MM.1S (cell line): ENCODE results near the gene RNF220.

ENCODE experiments used
- DNase-seq: peaks from one replicate; pipeline ENCODE4 v3.0.0-alpha.2; 2015
- H2AFZ ChIP-seq: fragments of 300-600 bp; sonication (generic); 2 replicates; pipeline ENCODE4 v1.6.0; 2016; ENCODE audit warnings: antibody characterized with exemption, low read length
- H3F3A ChIP-seq: fragments of 300-600 bp; sonication (generic); 2 replicates; pipeline ENCODE4 v1.6.1; 2016; ENCODE audit warnings: mild to moderate bottlenecking, antibody characterized with exemption, low read length, moderate library complexity, mixed read lengths; ENCODE audit not compliant: insufficient read depth
- H3K27ac ChIP-seq: fragments of 300-600 bp; sonication (generic); 2 replicates; pipeline ENCODE4 v1.5.1; 2016; ENCODE audit warnings: mild to moderate bottlenecking, low read length
- H3K27me3 ChIP-seq: fragments of 300-600 bp; sonication (generic); replicated peaks from 2 replicates; pipeline ENCODE4 v1.6.0; 2016; ENCODE audit warnings: low read length; ENCODE audit not compliant: insufficient read depth
- H3K36me3 ChIP-seq: fragments of 300-600 bp; sonication (generic); replicated peaks from 2 replicates; pipeline ENCODE4 v1.6.1; 2016; ENCODE audit warnings: mild to moderate bottlenecking, low read length, mixed read lengths; ENCODE audit not compliant: insufficient read depth
- H3K4me1 ChIP-seq: fragments of 300-600 bp; sonication (generic); 2 replicates; pipeline ENCODE4 v1.6.1; 2016; ENCODE audit warnings: low read length, mixed read lengths
- H3K4me2 ChIP-seq: fragments of 300-600 bp; sonication (generic); 2 replicates; pipeline ENCODE4 v1.6.0; 2016; ENCODE audit warnings: low read depth, low read length
- H3K4me3 ChIP-seq: fragments of 300-600 bp; sonication (generic); 2 replicates; pipeline ENCODE4 v1.5.1; 2016; ENCODE audit warnings: low read length, mixed read lengths
- H3K79me2 ChIP-seq: fragments of 300-600 bp; sonication (generic); 2 replicates; pipeline ENCODE4 v1.6.1; 2016; ENCODE audit warnings: mixed run types, low read length, mixed read lengths
- H3K9ac ChIP-seq: fragments of 300-600 bp; sonication (generic); 2 replicates; pipeline ENCODE4 v1.6.1; 2016; ENCODE audit warnings: low read length, mixed read lengths
- H3K9me2 ChIP-seq: fragments of 300-600 bp; sonication (generic); replicated peaks from 2 replicates; pipeline ENCODE4 v1.6.1; 2016; ENCODE audit warnings: mild to moderate bottlenecking, low read length, mixed read lengths; ENCODE audit not compliant: insufficient read depth
- H3K9me3 ChIP-seq: fragments of 300-600 bp; sonication (generic); replicated peaks from 2 replicates; pipeline ENCODE4 v1.6.1; 2016; ENCODE audit warnings: mild to moderate bottlenecking, low read length, mixed read lengths; ENCODE audit not compliant: insufficient read depth
- H4K20me1 ChIP-seq: fragments of 300-600 bp; sonication (generic); 2 replicates; pipeline ENCODE4 v1.6.1; 2016; ENCODE audit warnings: mild to moderate bottlenecking, low read length, moderate library complexity, mixed read lengths; ENCODE audit not compliant: insufficient read depth
- EZH2 ChIP-seq: fragments of 300-600 bp; sonication (generic); optimal IDR thresholded peaks from 2 replicates; pipeline ENCODE3; 2017; ENCODE audit warnings: low read depth, mild to moderate bottlenecking, antibody characterized with exemption, low read length, mixed read lengths
- EZH2phosphoT487 ChIP-seq: fragments of 300-600 bp; sonication (generic); IDR thresholded peaks from 2 replicates; pipeline ENCODE4 v1.6.1; 2018; ENCODE audit warnings: antibody characterized with exemption, low read length
- TF ChIP-seq, protein P1 (sequence below): fragments of 300-600 bp; sonication (generic); IDR thresholded peaks from 2 replicates; pipeline ENCODE4 v1.5.1; 2016; ENCODE audit warnings: antibody characterized with exemption, low read length, mixed read lengths

RNF220 gene

DNA sequence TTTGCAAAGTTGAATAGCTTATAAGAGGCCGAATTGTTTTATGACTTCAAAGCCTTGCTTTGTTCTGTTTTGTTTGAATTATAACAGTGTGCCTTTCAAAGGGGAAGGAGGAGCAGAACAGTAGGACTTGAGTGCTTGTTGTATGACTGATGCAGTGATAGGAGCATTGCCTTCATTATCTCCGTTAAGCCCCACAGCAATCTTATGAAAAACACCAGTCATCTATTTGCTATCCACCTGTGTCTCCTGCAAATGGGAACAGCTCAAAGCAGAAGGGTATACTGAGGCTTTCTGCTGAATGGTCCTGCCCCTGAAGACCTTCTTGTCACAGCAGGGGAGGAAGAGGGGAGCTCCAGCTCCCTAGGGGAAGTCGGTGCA, 127.5 kb downstream of the RNF220 start:
- Histone ChIP-seq H3K79me2 (no peaks in the 10 kb centered on the region), H3K9ac (no peak overlapping the region), H3K36me3 (no peaks in the 10 kb centered on the region), H3K27me3 (no peaks in the 10 kb centered on the region), H3K27ac (no peak overlapping the region), H2AFZ (no peak overlapping the region), H3K4me3 (no peak overlapping the region), H4K20me1 (no peaks in the 10 kb centered on the region), H3K9me2 (no peaks in the 10 kb centered on the region), H3K9me3 (no peaks in the 10 kb centered on the region), H3K4me2 (no peak overlapping the region), H3F3A (no peaks in the 10 kb centered on the region), H3K4me1 (no peaks in the 10 kb centered on the region)
- TF ChIP-seq EZH2phosphoT487: no peak
- no peak for TF ChIP-seq EZH2
- TF ChIP-seq, protein P1, sequence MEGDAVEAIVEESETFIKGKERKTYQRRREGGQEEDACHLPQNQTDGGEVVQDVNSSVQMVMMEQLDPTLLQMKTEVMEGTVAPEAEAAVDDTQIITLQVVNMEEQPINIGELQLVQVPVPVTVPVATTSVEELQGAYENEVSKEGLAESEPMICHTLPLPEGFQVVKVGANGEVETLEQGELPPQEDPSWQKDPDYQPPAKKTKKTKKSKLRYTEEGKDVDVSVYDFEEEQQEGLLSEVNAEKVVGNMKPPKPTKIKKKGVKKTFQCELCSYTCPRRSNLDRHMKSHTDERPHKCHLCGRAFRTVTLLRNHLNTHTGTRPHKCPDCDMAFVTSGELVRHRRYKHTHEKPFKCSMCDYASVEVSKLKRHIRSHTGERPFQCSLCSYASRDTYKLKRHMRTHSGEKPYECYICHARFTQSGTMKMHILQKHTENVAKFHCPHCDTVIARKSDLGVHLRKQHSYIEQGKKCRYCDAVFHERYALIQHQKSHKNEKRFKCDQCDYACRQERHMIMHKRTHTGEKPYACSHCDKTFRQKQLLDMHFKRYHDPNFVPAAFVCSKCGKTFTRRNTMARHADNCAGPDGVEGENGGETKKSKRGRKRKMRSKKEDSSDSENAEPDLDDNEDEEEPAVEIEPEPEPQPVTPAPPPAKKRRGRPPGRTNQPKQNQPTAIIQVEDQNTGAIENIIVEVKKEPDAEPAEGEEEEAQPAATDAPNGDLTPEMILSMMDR: no peak
- no peak for DNase-seq

DNA sequence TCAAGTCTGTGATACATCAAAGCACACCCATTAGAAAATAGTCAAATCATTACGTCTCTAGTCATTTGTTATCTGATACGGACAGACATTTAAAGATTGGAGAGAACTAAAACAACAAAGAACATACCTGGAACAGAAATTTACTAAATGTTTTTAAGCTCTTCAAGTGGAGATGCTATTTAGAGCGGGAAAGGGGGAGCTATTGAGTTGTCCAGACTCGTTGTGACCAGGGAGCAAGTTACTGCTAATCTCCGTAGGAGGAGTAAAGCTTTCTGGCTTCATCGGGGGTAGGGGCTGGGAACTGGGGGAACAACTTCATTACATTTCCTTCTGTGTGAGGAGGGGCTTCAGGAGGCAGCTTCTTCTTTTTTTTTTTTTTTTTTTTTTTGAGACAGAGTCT, 129.7 kb downstream of the RNF220 start:
- no peak for DNase-seq
- H3K4me3 ChIP-seq: no peak overlapping the region
- H3F3A ChIP-seq: no peaks in the 10 kb centered on the region
- no peak overlapping the region for H3K9ac ChIP-seq
- H3K9me3 ChIP-seq: no peaks in the 10 kb centered on the region
- H4K20me1 ChIP-seq: no peaks in the 10 kb centered on the region
- H3K9me2 ChIP-seq: no peaks in the 10 kb centered on the region
- H3K36me3 ChIP-seq: no peaks in the 10 kb centered on the region
- H2AFZ ChIP-seq: no peak overlapping the region
- TF ChIP-seq EZH2phosphoT487 (no peak), EZH2 (no peak)
- TF ChIP-seq, protein P1: no peak
- H3K4me1 ChIP-seq: no peaks in the 10 kb centered on the region
- H3K27ac ChIP-seq: no peak overlapping the region
- H3K79me2 ChIP-seq: no peaks in the 10 kb centered on the region
- H3K4me2 ChIP-seq: no peak overlapping the region
- no peaks in the 10 kb centered on the region for H3K27me3 ChIP-seq

DNA sequence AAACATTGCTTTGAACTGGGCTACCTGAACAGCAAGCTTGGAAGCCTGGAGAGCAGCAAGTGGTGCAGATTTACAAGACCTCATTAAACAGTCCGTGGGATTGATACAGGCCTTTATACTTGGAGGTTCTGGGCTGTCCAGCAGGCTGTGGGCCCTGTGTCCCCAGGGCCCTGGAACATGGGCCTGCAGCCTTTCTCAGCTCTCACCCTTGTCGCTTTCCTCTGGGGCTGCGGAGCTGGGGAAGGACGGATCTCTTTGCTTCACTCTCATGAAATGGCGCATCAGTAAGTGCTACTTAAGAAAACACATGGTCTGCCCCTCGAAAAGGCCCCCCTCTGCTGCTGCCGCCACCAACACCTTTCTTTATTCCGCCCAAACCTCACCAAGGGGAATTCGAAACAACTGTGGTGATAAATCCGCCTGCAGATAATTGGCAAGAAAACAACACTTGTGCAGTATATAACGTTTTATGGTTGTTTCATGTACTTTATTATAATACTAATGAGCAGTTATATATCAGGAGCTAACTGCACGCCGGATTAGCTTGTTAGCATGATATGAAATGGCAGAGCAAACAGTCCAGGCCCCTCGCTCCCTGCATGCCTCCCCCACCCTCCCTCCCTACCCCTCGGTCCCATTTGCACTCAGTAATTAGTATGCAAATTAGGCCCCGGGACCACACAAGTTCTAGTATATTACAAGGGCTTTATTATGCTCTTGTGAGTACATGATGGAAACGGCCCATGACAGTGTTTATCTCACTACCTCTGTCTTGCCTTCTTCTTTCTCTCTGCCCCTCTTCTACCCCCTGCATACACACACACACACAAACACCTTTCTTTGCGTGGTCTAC, 131.5 kb downstream of the RNF220 start:
- H3K4me3 ChIP-seq: no peak overlapping the region

More for the DNA sequence above, 131.5 kb downstream of the RNF220 start:
- no peak overlapping the region for H3K27ac ChIP-seq
- no peak for DNase-seq
- no peak overlapping the region for H3K9ac ChIP-seq
- H3K79me2 ChIP-seq: no peaks in the 10 kb centered on the region
- no peaks in the 10 kb centered on the region for H4K20me1 ChIP-seq
- TF ChIP-seq, protein P1: no peak
- TF ChIP-seq EZH2: no peak
- no peak for TF ChIP-seq EZH2phosphoT487
- H3F3A ChIP-seq: no peaks in the 10 kb centered on the region
- H3K4me2 ChIP-seq: no peak overlapping the region
- no peaks in the 10 kb centered on the region for H3K9me3 ChIP-seq
- no peaks in the 10 kb centered on the region for H3K27me3 ChIP-seq
- no peak overlapping the region for H2AFZ ChIP-seq
- no peaks in the 10 kb centered on the region for H3K9me2 ChIP-seq
- no peaks in the 10 kb centered on the region for H3K4me1 ChIP-seq
- H3K36me3 ChIP-seq: no peaks in the 10 kb centered on the region
